HEK293 (cell line): ENCODE results near the gene ZSWIM4.

Experiments used
- CTCF ChIA-PET: fragments of 350-600 bp; formaldehyde crosslinking; extraction: SDS; loops from one replicate; lab custom pipeline; 2021; ENCODE audit warnings: antibody characterized with exemption; lab: Yijun Ruan, JAX
- POLR2A ChIA-PET: fragments of 300-600 bp; formaldehyde crosslinking; extraction: SDS; loops from one replicate; lab custom pipeline; 2020; ENCODE audit warnings: antibody characterized with exemption, inconsistent platforms; lab: Yijun Ruan, JAX
- H3K27ac ChIP-seq: fragments of 200-500 bp; sonication (Bioruptor generic); 2 replicates; pipeline ENCODE4 v1.5.1; 2014; ENCODE audit warnings: low read depth, low read length, control low read depth, inconsistent platforms; ENCODE audit errors: extremely low read depth
- H3K36me3 ChIP-seq, 2 experiments: fragments of 200-500 bp in 1 of 2; sonication (Bioruptor generic) in 1 of 2; 1 replicate in 1 of 2; 2 replicates in 1 of 2; pipeline ENCODE4 v1.5.1; 2014 to 2017; ENCODE audit warnings: inconsistent platforms in 2 of 2, low read length in 2 of 2; ENCODE audit not compliant: control insufficient read depth in 2 of 2, insufficient read depth in 1 of 2
- H3K4me1 ChIP-seq: fragments of 200-500 bp; sonication (Bioruptor generic); 2 replicates; pipeline ENCODE4 v1.5.1; 2014; ENCODE audit warnings: mild to moderate bottlenecking, low read length, inconsistent platforms; ENCODE audit not compliant: control insufficient read depth, insufficient read depth
- H3K4me3 ChIP-seq: 2 replicates; pipeline ENCODE4 v1.5.1; 2011; ENCODE audit warnings: low read depth, mild to moderate bottlenecking, control low read depth, low read length, moderate library complexity
- H3K9me3 ChIP-seq: fragments of 200-500 bp; sonication (Bioruptor generic); 2 replicates; pipeline ENCODE4 v1.5.1; 2014; ENCODE audit warnings: low read depth, low read length, inconsistent platforms; ENCODE audit not compliant: control insufficient read depth, insufficient read depth
- GLIS2 ChIP-seq: fragments of 450-650 bp; formaldehyde crosslinking; IDR thresholded peaks from 2 replicates; pipeline ENCODE4 v1.5.1; 2016; ENCODE audit warnings: missing biosample characterization, missing genetic modification characterization
- KLF1 ChIP-seq: fragments of 450-650 bp; formaldehyde crosslinking; IDR thresholded peaks from 2 replicates; pipeline ENCODE4 v1.5.1; 2016; ENCODE audit warnings: missing biosample characterization, missing genetic modification characterization
- MZF1 ChIP-seq: fragments of 450-650 bp; formaldehyde crosslinking; IDR thresholded peaks from 2 replicates; pipeline ENCODE4 v1.5.1; 2017; ENCODE audit warnings: missing biosample characterization, missing genetic modification characterization, borderline replicate concordance
- ZEB2 ChIP-seq: fragments of 450-650 bp; formaldehyde crosslinking; IDR thresholded peaks from 2 replicates; pipeline ENCODE4 v1.5.1; 2016; ENCODE audit warnings: missing biosample characterization, missing genetic modification characterization
- ZFP41 ChIP-seq: fragments of 450-650 bp; formaldehyde crosslinking; IDR thresholded peaks from 2 replicates; pipeline ENCODE4 v1.5.1; 2016; ENCODE audit warnings: missing biosample characterization, missing genetic modification characterization, borderline replicate concordance
- ZNF121 ChIP-seq: fragments of 450-650 bp; formaldehyde crosslinking; IDR thresholded peaks from 2 replicates; pipeline ENCODE4 v1.5.1; 2016; ENCODE audit warnings: missing biosample characterization, missing genetic modification characterization
- ZNF2 ChIP-seq: fragments of 450-650 bp; formaldehyde crosslinking; IDR thresholded peaks from 2 replicates; pipeline ENCODE4 v1.5.1; 2016; ENCODE audit warnings: missing biosample characterization, missing genetic modification characterization
- ZNF223 ChIP-seq: fragments of 450-650 bp; formaldehyde crosslinking; IDR thresholded peaks from 2 replicates; pipeline ENCODE4 v1.5.1; 2016; ENCODE audit warnings: missing biosample characterization, missing genetic modification characterization
- ZNF341 ChIP-seq: fragments of 450-650 bp; formaldehyde crosslinking; IDR thresholded peaks from 2 replicates; pipeline ENCODE4; 2016; ENCODE audit warnings: low read depth, missing biosample characterization, missing genetic modification characterization
- ZNF404 ChIP-seq: fragments of 450-650 bp; formaldehyde crosslinking; IDR thresholded peaks from 2 replicates; pipeline ENCODE4 v1.5.1; 2017; ENCODE audit warnings: missing biosample characterization, missing genetic modification characterization
- ZNF48 ChIP-seq: fragments of 450-650 bp; formaldehyde crosslinking; IDR thresholded peaks from 2 replicates; pipeline ENCODE4 v1.5.1; 2016; ENCODE audit warnings: missing biosample characterization, missing genetic modification characterization
- ZNF624 ChIP-seq: fragments of 450-650 bp; formaldehyde crosslinking; IDR thresholded peaks from 2 replicates; pipeline ENCODE4 v1.5.1; 2017; ENCODE audit warnings: missing biosample characterization, missing genetic modification characterization
- ZNF677 ChIP-seq: fragments of 450-650 bp; IDR thresholded peaks from 2 replicates; pipeline ENCODE4 v1.5.0; 2018; ENCODE audit warnings: missing biosample characterization, mild to moderate bottlenecking, missing genetic modification characterization, moderate library complexity
- TF ChIP-seq, protein P1 (sequence below): fragments of 450-650 bp; formaldehyde crosslinking; IDR thresholded peaks from 2 replicates; pipeline ENCODE4 v1.5.1; 2016; ENCODE audit warnings: missing biosample characterization, missing genetic modification characterization
- TF ChIP-seq, protein P2 (sequence below): fragments of 450-650 bp; formaldehyde crosslinking; conservative IDR thresholded peaks from 2 replicates; pipeline ENCODE4 v1.5.1; 2016; ENCODE audit warnings: low read depth, missing biosample characterization, missing genetic modification characterization

ZSWIM4 gene

DNA sequence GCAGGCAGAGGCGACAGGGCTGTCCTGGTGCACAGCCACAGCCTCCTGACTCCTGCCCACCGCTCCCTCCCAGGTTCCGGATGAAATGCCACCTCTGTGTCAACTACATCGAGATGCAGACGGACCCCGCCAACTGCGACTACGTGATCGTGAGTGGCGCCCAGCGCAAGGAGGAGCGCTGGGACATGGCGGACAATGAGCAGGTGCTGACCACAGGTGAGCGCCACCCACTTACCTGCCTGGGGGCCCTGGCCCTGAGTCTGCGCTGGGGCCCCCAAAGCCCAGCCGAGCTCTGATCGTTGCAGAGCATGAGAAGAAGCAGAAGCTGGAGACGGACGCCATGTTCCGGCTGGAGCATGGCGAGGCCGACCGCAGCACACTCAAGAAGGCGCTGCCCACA lies 36.4 kb upstream of the ZSWIM4 start (continued):
- TF ChIP-seq, protein P1, sequence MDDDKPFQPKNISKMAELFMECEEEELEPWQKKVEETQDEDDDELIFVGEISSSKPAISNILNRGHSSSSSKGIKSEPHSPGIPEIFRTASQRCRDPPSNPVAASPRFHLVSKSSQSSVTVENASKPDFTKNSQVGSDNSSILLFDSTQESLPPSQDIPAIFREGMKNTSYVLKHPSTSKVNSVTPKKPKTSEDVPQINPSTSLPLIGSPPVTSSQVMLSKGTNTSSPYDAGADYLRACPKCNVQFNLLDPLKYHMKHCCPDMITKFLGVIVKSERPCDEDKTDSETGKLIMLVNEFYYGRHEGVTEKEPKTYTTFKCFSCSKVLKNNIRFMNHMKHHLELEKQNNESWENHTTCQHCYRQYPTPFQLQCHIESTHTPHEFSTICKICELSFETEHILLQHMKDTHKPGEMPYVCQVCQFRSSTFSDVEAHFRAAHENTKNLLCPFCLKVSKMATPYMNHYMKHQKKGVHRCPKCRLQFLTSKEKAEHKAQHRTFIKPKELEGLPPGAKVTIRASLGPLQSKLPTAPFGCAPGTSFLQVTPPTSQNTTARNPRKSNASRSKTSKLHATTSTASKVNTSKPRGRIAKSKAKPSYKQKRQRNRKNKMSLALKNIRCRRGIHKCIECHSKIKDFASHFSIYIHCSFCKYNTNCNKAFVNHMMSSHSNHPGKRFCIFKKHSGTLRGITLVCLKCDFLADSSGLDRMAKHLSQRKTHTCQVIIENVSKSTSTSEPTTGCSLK (tag by site-specific recombination) = no peak
- TF ChIP-seq ZNF677 (no peak), ZNF404 (no peak), MZF1 (tag by site-specific recombination) (no peak), ZEB2 (peak; percentile 27; the same call in 1 of the 2 replicates), ZNF223 (tag by site-specific recombination) (no peak)
- TF ChIP-seq, protein P2, sequence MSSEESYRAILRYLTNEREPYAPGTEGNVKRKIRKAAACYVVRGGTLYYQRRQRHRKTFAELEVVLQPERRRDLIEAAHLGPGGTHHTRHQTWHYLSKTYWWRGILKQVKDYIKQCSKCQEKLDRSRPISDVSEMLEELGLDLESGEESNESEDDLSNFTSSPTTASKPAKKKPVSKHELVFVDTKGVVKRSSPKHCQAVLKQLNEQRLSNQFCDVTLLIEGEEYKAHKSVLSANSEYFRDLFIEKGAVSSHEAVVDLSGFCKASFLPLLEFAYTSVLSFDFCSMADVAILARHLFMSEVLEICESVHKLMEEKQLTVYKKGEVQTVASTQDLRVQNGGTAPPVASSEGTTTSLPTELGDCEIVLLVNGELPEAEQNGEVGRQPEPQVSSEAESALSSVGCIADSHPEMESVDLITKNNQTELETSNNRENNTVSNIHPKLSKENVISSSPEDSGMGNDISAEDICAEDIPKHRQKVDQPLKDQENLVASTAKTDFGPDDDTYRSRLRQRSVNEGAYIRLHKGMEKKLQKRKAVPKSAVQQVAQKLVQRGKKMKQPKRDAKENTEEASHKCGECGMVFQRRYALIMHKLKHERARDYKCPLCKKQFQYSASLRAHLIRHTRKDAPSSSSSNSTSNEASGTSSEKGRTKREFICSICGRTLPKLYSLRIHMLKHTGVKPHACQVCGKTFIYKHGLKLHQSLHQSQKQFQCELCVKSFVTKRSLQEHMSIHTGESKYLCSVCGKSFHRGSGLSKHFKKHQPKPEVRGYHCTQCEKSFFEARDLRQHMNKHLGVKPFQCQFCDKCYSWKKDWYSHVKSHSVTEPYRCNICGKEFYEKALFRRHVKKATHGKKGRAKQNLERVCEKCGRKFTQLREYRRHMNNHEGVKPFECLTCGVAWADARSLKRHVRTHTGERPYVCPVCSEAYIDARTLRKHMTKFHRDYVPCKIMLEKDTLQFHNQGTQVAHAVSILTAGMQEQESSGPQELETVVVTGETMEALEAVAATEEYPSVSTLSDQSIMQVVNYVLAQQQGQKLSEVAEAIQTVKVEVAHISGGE = no peak

- CTCF ChIA-PET = interaction anchor here (0.6 kb wide), 1 partner anchor 15 kb away, joined by 3 read pairs; no protein-coding TSS in a partner anchor
- POLR2A ChIA-PET = interaction anchor here (1.5 kb wide), 1 partner anchor 14 kb away, joined by 6 read pairs; a partner anchor contains a TSS
- Histone ChIP-seq H3K36me3 (peaks cover 30 to 71% of the 10 kb centered on the region in 2 experiments; a peak in 2 of 3 replicates), H3K4me3 (no peak overlapping the region), H3K4me1 (no peaks in the 10 kb centered on the region), H3K9me3 (no peaks in the 10 kb centered on the region), H3K27ac (no peak overlapping the region)
- TF ChIP-seq KLF1 (tag by site-specific recombination) (no peak), ZNF121 (tag by site-specific recombination) (peak; percentile 92)
Measured at GRCh38 chr19:13761423-13761822, 33.8 kb upstream of the ZSWIM4 start.

- ChIA-PET CTCF (no interaction called here), POLR2A (interaction anchor here (0.6 to 1.5 kb wide), 2 partner anchors 15 to 829 kb away, joined by 4 to 6 read pairs; partner anchors contain the start of gene FARSA)
- H3K4me1 ChIP-seq = no peaks in the 10 kb centered on the region
- no peak overlapping the region for H3K27ac ChIP-seq
- TF ChIP-seq GLIS2 (tag by site-specific recombination) (0 out of 2 replicates have a peak, but pooled peaks have one; percentile 28), ZNF624 (tag by site-specific recombination) (no peak), ZNF48 (tag by site-specific recombination) (no peak), ZFP41 (tag by site-specific recombination) (no peak), ZNF341 (tag by site-specific recombination) (no peak), ZNF2 (tag by site-specific recombination) (no peak)
- H3K9me3 ChIP-seq = no peaks in the 10 kb centered on the region
- H3K4me3 ChIP-seq = no peak overlapping the region
- H3K36me3 ChIP-seq = peaks cover 25 to 63% of the 10 kb centered on the region in 2 experiments; a peak in 2 of 3 replicates
Measured at GRCh38 chr19:13762635-13763235, 32.5 kb upstream of the ZSWIM4 start.
